Stomach (tissue), 4 donors: ENCODE data around the gene EYA2.

ENCODE experiments used
- EP300 ChIP-seq: sonication (generic); formaldehyde crosslinking; IDR thresholded peaks from one replicate; pipeline ENCODE4 v1.6.1; 2017; ENCODE audit warnings: antibody characterized with exemption
- POLR2AphosphoS5 ChIP-seq, 3 donors: sonication (generic); formaldehyde crosslinking; IDR thresholded peaks; one replicate each; pipeline ENCODE4 v1.6.1; 2016; ENCODE audit warnings: antibody characterized with exemption in 3 of 3
- TF ChIP-seq, protein P1 (sequence below), 7 experiments: fragments of 450-650 bp in 4 of 7; fragments of 200-600 bp in 3 of 7; sonication (generic) in 3 of 7; IDR thresholded peaks; one replicate each; pipeline ENCODE4 v1.5.1; 2016 to 2019; ENCODE audit warnings: antibody characterized with exemption in 7 of 7, control low read depth in 2 of 7, mild to moderate bottlenecking in 1 of 7

DNA sequence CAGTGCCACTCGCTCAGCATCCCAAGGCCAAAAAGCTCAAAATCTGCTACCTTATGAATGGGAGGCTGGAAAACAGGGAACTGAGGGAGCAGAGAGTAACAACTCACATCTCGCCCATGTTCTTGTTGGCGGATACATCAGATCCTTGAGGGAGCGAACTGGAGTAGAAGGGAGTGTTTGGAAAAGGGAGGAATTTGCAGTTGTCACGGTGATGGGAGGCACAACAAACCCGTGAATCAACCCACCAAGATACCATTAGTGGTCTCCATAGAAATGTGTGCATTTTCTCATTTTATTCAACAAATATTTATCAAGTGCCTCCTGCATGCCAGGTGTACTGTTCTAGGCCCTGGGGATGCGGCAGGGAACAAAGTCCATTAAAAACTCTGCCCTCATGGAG is 212.1 kb downstream of the EYA2 start:
- TF ChIP-seq EP300 (no peak), POLR2AphosphoS5 (IDR thresholded peaks at IDR 0.05) (no peak)
- TF ChIP-seq, protein P1, sequence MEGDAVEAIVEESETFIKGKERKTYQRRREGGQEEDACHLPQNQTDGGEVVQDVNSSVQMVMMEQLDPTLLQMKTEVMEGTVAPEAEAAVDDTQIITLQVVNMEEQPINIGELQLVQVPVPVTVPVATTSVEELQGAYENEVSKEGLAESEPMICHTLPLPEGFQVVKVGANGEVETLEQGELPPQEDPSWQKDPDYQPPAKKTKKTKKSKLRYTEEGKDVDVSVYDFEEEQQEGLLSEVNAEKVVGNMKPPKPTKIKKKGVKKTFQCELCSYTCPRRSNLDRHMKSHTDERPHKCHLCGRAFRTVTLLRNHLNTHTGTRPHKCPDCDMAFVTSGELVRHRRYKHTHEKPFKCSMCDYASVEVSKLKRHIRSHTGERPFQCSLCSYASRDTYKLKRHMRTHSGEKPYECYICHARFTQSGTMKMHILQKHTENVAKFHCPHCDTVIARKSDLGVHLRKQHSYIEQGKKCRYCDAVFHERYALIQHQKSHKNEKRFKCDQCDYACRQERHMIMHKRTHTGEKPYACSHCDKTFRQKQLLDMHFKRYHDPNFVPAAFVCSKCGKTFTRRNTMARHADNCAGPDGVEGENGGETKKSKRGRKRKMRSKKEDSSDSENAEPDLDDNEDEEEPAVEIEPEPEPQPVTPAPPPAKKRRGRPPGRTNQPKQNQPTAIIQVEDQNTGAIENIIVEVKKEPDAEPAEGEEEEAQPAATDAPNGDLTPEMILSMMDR (IDR thresholded peaks at IDR 0.05), result no peak
